HG03060 (cell line): ENCODE results near the gene RILPL1.
"Not testable (repeated sequence)": the region's sequence is repeated elsewhere in the genome, so short reads cannot be mapped to it uniquely, and the experiment has no call there.

Experiments
- ATAC-seq: cut with Tn5 transposase; IDR thresholded peaks from one replicate; pipeline ENCODE4 v1.9.1; 2021; ENCODE audit warnings: low read depth, moderate number of reproducible peaks; ENCODE audit not compliant: unreplicated experiment

Gene RILPL1

DNA sequence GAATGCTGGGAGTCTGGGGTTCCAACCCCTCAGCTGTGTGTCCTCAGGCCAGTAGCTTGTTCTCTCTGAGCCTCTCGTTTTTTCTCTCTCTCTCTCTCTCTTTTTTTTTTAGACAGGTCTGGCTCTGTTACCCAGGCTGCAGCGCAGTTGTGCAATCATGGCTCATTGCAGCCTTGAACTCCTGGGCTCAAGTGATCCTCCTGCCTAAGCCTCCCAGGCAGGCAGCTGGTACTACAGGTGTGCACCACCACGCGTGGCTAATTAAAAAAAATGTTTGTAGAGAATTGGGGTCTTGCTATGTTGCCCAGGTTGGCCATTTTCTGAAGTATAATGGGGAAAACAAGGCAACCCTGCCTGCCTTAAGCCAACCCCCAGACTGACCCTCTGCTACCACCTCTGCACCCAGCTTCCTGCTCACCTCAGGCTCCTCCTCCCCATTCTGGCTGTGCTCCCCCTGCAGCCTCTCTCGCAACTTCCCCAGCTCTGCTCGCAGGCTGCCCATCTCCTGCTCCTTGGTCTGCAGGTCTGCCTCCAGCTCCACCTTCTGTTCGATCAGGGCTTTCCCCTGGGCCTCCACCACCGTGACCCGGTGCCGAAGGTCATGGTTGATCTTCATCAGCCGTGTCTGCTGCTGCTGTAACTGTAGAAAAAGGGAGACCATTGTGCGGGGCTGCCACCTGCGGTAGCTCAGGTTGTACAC lies 35.2 kb downstream of the RILPL1 start:
- no peak for ATAC-seq

GRCh38 chr12:123497065-123497464 lies 36.5 kb downstream of the RILPL1 start:
- ATAC-seq: no peak

- no peak for ATAC-seq
These were observed 39.2 kb downstream of the RILPL1 start for GRCh38 chr12:123494124-123494851.

- ATAC-seq: not testable (repeated sequence)
These were observed 41.0 kb downstream of the RILPL1 start for GRCh38 chr12:123492339-123493039.

DNA sequence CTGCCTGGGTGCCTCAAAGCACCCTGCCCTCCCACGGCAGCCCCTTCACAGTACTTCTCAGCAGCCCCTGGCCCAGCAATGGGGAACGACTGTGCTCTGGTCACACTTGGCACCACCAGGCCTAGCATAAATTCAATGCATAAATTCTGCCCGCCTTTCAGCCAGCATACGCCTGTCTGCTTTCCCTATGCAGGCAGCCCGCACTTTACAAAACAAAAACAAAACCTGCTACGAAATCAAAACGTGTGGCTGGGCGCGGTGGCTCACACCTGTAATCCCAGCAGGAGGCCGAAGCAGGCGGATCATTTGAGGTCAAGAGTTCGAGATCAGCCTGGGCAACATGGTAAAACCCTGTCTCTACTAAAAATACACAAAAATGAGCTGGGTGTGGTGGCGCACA lies 42.0 kb downstream of the RILPL1 start:
- no peak for ATAC-seq

GRCh38 chr12:123491056-123491455 lies 42.5 kb downstream of the RILPL1 start:
- no peak for ATAC-seq

DNA sequence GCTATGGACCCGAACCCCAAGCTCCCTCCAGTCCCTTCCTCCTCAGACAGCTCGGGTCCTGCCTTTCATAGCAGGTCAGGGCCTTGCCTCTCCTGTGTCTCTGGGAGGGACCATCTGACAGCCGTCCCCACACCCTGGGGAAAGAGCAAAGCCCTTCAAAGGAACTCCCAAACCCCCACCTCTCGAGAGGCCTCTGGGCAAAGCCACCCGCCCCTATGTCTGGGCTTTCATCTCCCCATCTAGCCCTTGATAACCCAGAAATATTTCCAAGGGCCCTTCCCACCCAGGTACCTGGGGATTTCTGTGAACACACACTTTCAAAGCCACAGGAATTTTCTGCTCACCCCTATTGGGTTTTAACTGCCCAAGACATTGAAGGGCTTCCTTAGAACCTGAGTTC lies 43.4 kb downstream of the RILPL1 start:
- no peak for ATAC-seq

DNA sequence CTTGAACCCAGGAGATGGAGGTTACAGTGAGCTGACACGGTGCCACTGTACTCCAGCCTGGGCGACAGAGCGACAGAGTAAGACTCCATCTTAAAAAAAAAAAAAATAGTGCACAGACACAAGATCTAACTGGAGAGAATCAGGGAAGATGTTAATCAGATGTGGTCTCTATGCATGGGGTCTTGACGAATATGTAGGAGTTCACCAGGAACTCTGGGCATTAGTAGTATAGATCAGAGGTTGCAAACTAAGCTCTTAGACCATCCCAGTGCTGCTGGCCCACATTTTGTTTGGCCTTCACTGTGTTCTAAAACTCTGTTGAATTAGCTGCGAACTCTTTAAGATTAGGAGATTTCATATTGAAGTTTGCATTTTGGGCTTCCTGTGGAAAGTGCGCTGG lies 43.9 kb downstream of the RILPL1 start:
- no peak for ATAC-seq

DNA sequence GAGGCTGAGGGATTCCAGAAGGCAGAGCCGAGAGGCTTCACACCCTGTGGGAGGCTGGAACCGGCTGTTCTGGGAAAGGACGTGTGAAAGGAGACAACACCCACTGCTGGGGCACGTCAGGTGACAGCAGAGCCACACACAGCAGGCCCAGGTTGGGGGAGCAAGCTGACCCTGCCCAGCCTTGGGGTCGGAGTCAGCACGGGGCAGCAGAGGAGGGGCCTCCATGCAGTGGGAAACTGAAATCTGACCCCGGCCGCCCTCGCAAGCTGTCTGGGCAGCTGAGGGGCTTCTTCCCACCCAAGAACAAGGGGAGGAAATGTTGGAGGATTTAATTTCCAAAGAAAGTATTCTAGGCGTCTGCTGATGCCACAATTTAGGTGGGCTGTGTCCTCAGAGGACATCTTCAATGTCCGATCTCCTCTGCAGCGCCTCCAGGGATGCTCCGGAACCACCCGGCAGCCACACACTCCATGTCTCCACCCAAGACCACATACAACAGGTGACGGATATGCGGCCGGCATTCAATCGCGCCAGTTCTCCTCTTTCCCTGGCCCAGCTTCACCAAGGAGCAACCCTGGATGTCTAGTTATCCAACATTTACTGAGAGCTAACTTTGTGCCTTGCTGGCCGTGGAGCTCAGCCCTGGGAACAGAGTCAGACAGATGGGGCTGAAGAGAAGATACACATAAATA lies 44.8 kb downstream of the RILPL1 start:
- ATAC-seq: no peak

DNA sequence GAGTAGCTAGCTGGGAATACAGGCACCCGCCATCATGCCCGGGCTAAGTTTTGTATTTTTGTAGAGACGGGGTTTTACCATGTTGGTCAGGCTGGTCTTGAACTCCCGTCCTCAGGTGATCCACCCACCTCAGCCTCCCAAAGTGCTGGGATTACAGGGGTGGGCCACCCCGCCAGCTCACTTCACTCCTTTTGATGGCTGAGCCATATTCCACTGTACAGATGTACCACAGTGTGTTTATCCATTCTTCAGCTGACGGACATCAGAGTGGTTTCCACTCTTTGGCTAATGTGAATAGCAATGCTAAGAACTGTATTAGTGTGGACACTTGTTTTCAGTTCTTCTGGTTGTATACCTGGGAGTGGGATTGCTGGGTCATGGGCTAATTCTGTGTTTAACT lies 46.1 kb downstream of the RILPL1 start:
- ATAC-seq: no peak

GRCh38 chr12:123485756-123486155 lies 47.8 kb downstream of the RILPL1 start:
- ATAC-seq: no peak

GRCh38 chr12:123483602-123484248 lies 49.8 kb downstream of the RILPL1 start:
- no peak for ATAC-seq

DNA sequence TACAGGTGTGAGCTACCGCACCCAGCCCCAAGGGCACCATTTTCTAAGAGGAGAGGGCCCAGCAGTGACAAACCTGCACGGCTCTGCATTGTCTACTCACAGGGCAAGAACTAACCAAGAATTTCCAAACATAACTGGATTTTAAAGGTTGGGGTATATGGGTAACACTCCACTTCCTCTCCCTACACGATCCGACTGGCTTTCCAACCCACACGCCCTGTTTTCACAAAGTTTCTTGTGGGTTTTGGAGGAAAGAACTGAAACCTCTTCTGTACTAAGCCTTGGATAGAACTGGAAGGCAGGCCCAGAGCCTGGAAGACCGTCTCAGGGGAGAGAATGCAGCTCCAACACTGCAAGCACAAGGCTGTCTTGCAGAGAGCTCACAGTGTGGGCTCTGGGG lies 50.6 kb downstream of the RILPL1 start:
- no peak for ATAC-seq

DNA sequence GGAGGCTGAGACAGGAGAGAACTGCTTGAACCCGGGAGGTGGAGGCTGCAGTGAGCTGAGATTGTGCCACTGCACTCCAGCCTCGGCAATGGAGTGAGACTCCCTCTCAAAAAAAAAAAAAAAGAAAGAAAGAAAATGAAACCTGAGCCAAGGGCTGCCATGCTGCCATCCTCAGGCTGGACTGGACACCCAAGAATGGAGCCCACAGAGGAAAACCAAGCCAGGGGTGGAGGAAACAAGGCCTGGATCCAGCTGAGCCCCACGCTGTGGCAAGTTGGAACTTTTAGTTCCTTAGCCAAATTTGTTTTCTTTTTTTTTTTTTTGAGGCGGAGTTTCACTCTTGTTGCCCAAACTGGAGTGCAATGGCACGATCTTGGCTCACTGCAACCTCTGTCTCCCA lies 52.3 kb downstream of the RILPL1 start:
- ATAC-seq: not testable (repeated sequence)

GRCh38 chr12:123479442-123480180 lies 53.9 kb downstream of the RILPL1 start:
- ATAC-seq: no peak

- no peak for ATAC-seq
These were observed 54.8 kb downstream of the RILPL1 start for GRCh38 chr12:123478762-123479161.

GRCh38 chr12:123478069-123478468 lies 55.5 kb downstream of the RILPL1 start:
- no peak for ATAC-seq

GRCh38 chr12:123475246-123475703 lies 58.2 kb downstream of the RILPL1 start:
- no peak for ATAC-seq

GRCh38 chr12:123474485-123475245 lies 58.9 kb downstream of the RILPL1 start:
- ATAC-seq: no peak
